ENCODE data around the gene FAM118B. TPM values are rescaled to one million over a fixed set of nuclear protein-coding genes. Genes with fewer than 3 reads are reported as not detected.
A peak's percentile ranks its signal among the peaks of the same experiment; 100 is the strongest.

Gene FAM118B
- total RNA-seq, 1 experiment from 2014 or later = 41.6 TPM

DNA sequence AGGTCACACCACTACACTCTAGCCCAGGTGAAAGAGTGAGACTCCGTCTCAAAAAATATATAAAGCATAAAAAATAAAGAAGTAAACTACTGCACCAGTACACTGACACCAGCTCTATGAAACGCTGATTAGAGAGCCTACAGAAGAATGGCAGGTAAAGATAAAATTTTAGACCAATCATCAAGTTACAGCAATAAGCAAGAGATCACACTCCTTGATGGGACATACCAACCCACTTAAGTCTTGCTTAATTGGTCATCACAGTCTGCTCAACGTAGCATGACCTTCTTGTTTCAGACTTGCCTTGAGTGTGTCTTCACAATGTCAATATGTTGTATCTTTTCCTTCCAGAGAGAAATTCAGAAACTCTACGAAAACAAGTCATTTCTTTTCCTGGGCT lies 44.6 kb downstream of the FAM118B start:
- H3K4me3 ChIP-seq (ENCODE audit: low read depth in 2 of 2, low read length in 2 of 2) = no peak overlapping the region
- intact Hi-C loops (cut with micrococcal nuclease; ENCODE audit: unreplicated experiment) (no loop called here), in situ Hi-C loops (cut with HindIII; ENCODE audit: low pct_unique_long_range_greater_than_20kb, low sequenced_read_pairs) (no loop called here)
- H3K4me1 ChIP-seq (ENCODE audit: control insufficient read depth, insufficient read depth, low read length) = no peaks in the 10 kb centered on the region
- DNase-seq (ENCODE audit: low read depth, low spot score) = no peak
- H3K36me3 ChIP-seq (ENCODE audit: control insufficient read depth, insufficient read depth, low read length) = peaks cover 5% of the 10 kb centered on the region
- no TSS peak for BruUV-seq (replicated peaks)
- TF ChIP-seq POLR2AphosphoS5 (IDR thresholded peaks at IDR 0.05; ENCODE audit: low read depth, low read length) = no peak
- TF ChIP-seq, protein P1, sequence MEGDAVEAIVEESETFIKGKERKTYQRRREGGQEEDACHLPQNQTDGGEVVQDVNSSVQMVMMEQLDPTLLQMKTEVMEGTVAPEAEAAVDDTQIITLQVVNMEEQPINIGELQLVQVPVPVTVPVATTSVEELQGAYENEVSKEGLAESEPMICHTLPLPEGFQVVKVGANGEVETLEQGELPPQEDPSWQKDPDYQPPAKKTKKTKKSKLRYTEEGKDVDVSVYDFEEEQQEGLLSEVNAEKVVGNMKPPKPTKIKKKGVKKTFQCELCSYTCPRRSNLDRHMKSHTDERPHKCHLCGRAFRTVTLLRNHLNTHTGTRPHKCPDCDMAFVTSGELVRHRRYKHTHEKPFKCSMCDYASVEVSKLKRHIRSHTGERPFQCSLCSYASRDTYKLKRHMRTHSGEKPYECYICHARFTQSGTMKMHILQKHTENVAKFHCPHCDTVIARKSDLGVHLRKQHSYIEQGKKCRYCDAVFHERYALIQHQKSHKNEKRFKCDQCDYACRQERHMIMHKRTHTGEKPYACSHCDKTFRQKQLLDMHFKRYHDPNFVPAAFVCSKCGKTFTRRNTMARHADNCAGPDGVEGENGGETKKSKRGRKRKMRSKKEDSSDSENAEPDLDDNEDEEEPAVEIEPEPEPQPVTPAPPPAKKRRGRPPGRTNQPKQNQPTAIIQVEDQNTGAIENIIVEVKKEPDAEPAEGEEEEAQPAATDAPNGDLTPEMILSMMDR (IDR thresholded peaks at IDR 0.05) = no peak
- no peak for TF ChIP-seq SIN3A (IDR thresholded peaks at IDR 0.05; ENCODE audit: borderline replicate concordance, insufficient read depth, low read depth, low read length)
- TF ChIP-seq TCF7L2 (IDR thresholded peaks at IDR 0.05; ENCODE audit: low read depth, low read length) = no peak
- TF ChIP-seq, protein P2, sequence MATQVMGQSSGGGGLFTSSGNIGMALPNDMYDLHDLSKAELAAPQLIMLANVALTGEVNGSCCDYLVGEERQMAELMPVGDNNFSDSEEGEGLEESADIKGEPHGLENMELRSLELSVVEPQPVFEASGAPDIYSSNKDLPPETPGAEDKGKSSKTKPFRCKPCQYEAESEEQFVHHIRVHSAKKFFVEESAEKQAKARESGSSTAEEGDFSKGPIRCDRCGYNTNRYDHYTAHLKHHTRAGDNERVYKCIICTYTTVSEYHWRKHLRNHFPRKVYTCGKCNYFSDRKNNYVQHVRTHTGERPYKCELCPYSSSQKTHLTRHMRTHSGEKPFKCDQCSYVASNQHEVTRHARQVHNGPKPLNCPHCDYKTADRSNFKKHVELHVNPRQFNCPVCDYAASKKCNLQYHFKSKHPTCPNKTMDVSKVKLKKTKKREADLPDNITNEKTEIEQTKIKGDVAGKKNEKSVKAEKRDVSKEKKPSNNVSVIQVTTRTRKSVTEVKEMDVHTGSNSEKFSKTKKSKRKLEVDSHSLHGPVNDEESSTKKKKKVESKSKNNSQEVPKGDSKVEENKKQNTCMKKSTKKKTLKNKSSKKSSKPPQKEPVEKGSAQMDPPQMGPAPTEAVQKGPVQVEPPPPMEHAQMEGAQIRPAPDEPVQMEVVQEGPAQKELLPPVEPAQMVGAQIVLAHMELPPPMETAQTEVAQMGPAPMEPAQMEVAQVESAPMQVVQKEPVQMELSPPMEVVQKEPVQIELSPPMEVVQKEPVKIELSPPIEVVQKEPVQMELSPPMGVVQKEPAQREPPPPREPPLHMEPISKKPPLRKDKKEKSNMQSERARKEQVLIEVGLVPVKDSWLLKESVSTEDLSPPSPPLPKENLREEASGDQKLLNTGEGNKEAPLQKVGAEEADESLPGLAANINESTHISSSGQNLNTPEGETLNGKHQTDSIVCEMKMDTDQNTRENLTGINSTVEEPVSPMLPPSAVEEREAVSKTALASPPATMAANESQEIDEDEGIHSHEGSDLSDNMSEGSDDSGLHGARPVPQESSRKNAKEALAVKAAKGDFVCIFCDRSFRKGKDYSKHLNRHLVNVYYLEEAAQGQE (IDR thresholded peaks at IDR 0.05; ENCODE audit: insufficient read depth in 1 of 2, low read depth in 2 of 2, low read length in 1 of 2) = no peak
- H3K27me3 ChIP-seq (ENCODE audit: control insufficient read depth, insufficient read depth, low read length) = no peaks in the 10 kb centered on the region
- no peak for ATAC-seq
- ChIA-PET CTCF (no interaction called here), POLR2A (no interaction called here)
- no peak overlapping the region for H3K27ac ChIP-seq (ENCODE audit: low read length)
- H3K9me3 ChIP-seq (ENCODE audit: control insufficient read depth, insufficient read depth, low read depth, low read length) = no peaks in the 10 kb centered on the region

GRCh38 chr11:126257144-126257543 lies 45.6 kb downstream of the FAM118B start:
- Histone ChIP-seq H3K4me1 (ENCODE audit: control insufficient read depth, insufficient read depth, low read length) (no peaks in the 10 kb centered on the region), H3K36me3 (ENCODE audit: control insufficient read depth, insufficient read depth, low read length) (peaks cover 8% of the 10 kb centered on the region), H3K27ac (ENCODE audit: low read length) (no peak overlapping the region), H3K9me3 (ENCODE audit: control insufficient read depth, insufficient read depth, low read depth, low read length) (no peaks in the 10 kb centered on the region), H3K4me3 (ENCODE audit: low read depth in 2 of 2, low read length in 2 of 2) (no peak overlapping the region), H3K27me3 (ENCODE audit: control insufficient read depth, insufficient read depth, low read length) (no peaks in the 10 kb centered on the region)
- TSS peak; percentile 43 for BruUV-seq (replicated peaks)
- TF ChIP-seq, protein P1 (IDR thresholded peaks at IDR 0.05) = no peak
- no peak for TF ChIP-seq TCF7L2 (IDR thresholded peaks at IDR 0.05; ENCODE audit: low read depth, low read length)
- no peak for TF ChIP-seq POLR2AphosphoS5 (IDR thresholded peaks at IDR 0.05; ENCODE audit: low read depth, low read length)
- TF ChIP-seq SIN3A (IDR thresholded peaks at IDR 0.05; ENCODE audit: borderline replicate concordance, insufficient read depth, low read depth, low read length) = no peak
- TF ChIP-seq, protein P2 (IDR thresholded peaks at IDR 0.05; ENCODE audit: insufficient read depth in 1 of 2, low read depth in 2 of 2, low read length in 1 of 2) = no peak
- ChIA-PET CTCF (no interaction called here), POLR2A (no interaction called here)
- DNase-seq (ENCODE audit: low read depth, low spot score) (no peak), ATAC-seq (no peak)
- in situ Hi-C loops (cut with HindIII; ENCODE audit: low pct_unique_long_range_greater_than_20kb, low sequenced_read_pairs) (no loop called here), intact Hi-C loops (cut with micrococcal nuclease; ENCODE audit: unreplicated experiment) (no loop called here)

Measured in Panc1 (cell line).